GM18499 (cell line): ENCODE measurements around the gene ASTL.

Source experiments
- ATAC-seq: cut with Tn5 transposase; IDR thresholded peaks from one replicate; pipeline ENCODE4 v1.9.1; 2021; ENCODE audit warnings: moderate number of reproducible peaks; ENCODE audit not compliant: insufficient read depth, unreplicated experiment

ASTL gene

GRCh38 chr2:96131813-96132745 lies 6.2 kb downstream of the ASTL start:
- no peak for ATAC-seq

DNA sequence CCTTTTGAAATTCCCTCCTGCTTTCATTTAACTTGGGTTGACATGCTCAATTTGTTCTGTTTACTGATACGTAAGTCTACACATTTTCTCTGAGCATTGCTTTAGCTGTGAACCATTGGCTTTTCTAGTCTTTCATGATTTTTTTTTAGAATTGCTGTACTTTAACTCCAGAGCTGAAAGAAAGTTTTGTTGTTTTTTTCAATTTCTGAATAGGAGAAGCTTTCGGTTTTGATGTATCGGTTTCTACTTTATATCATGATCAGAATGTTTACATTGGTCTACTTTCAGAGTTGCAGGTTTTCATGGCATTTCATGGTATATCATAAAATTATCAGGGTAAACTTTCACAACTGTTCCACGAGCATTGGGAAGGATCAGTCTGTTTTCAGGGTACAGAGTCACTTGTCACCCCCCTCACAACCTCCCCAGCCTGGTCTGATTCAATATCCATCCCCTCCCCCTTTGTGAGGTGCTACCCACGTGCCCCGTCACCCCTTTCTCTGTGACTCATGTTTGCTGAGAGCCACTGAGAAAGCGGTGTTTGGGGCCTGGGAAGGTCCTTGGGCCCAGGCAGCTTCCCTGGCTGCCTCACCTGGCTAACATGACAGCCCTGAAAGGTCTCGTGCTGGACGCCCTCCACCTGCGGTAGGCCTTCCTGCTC lies 7.0 kb downstream of the ASTL start:
- no peak for ATAC-seq

DNA sequence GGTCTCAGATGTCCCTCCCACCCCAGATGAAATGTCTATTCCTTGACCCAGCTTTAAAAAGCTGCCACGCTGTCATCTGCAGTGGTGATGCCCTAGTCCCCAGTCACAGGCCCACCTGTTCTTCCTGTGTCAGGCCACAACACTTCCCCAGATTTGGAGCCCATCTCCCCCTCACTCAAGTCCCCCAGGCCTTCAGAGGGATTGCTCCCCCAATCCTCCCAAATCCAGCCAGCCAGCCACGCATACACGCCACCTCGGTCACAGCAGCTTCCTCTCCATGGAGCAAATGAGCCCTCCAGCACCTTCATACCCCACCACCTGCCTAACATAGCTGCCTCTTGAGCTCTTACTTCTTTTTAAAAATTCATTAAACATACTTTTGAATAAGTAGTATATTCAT lies 7.8 kb downstream of the ASTL start:
- ATAC-seq = no peak

DNA sequence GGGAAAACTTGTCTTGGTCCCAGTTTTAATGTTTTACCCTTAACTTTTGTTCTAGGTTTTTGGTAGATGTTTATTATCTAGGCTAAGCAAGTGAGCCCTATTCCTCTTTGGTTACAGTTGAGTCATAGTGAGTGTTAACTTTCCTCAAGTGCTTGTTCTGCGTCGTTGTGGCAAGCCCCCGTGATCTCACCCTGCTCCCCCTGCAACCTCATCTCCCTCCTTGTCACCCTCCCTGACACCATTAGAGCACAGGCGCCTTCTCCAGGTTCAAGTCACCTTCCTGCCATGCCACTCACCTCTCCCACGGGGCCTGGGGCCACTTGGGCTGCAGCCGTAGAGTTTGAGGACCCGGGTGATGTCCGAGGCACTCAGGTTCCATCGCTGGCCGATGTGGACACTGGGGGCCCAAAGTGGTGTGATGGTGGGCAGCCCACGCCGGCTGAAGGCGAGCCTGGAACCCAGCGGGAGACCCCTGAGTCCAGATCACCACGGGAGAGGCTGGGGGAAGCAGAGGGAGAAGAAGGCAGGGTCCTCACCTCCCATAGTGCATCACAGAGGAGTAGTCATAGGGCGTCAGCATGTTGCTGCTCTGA lies 8.7 kb downstream of the ASTL start:
- no peak for ATAC-seq

- ATAC-seq = no peak
These were observed 9.8 kb downstream of the ASTL start for GRCh38 chr2:96128456-96128855.

- ATAC-seq = no peak
These were observed 13.7 kb downstream of the ASTL start for GRCh38 chr2:96124406-96125265.

DNA sequence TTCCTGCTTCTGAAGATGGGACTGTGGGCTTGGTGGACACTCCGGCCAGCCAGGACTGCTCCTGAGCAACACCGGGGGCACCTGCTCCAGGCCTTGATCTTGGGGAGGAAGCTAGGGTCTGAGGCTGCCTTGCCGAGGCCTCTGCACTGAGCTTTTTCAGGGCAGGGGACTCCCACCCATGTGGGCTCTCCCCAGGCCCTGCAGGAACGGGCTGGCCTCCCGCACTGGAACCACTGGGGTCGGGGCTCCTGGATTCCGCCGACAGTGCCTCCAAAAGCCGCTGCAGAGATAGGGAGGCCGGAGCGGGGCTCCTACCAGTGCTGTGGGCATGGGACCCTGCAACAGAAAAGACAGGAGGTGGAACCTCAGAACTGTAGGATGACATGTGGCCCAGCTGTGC lies 14.4 kb downstream of the ASTL start:
- ATAC-seq = no peak

GRCh38 chr2:96123290-96123689 lies 15.0 kb downstream of the ASTL start:
- ATAC-seq = no peak

GRCh38 chr2:96122391-96122790 lies 15.9 kb downstream of the ASTL start:
- no peak for ATAC-seq

DNA sequence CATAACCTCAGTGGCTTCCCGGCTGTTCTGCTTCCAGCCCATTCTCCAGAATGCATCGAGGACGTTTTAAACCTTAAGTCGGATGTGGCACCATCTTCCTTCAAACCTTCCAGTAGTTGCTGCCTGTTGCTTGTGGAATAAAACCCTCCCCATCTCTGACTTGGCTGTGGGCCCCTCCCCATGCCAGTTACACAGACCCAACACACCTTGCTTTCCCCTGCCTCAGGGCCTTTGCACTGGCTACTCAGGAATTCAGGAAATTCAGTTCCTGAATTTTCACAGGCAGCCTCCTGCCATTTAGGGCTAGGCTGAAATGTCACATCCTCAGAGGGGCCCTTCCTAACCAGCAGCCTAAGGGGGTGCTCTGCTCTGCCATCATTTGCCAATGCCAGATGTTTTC lies 16.9 kb downstream of the ASTL start:
- no peak for ATAC-seq

DNA sequence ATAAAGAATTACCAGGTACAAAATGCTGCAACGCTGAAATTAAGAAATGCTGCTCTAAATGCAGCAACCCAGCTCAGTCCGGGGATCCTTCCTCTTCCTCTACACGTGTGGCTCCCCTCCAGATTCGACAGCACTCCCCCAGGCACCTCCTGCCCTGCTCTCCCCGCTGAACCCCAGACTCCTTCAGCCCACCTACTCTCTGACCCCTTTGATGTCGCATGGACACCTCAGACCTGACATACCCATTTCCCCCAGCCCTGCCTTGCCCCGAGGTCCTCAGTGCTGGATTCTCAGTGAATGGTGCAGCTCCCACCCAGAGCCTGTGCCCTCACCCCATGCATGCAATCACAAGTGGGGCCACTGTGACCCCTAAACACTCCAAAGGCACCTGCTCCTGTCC lies 17.3 kb downstream of the ASTL start:
- ATAC-seq = no peak

- ATAC-seq = no peak
These were observed 18.1 kb downstream of the ASTL start for GRCh38 chr2:96120091-96120720.

GRCh38 chr2:96119389-96119751 lies 18.9 kb downstream of the ASTL start:
- no peak for ATAC-seq

GRCh38 chr2:96118698-96119388 lies 19.5 kb downstream of the ASTL start:
- ATAC-seq = no peak

DNA sequence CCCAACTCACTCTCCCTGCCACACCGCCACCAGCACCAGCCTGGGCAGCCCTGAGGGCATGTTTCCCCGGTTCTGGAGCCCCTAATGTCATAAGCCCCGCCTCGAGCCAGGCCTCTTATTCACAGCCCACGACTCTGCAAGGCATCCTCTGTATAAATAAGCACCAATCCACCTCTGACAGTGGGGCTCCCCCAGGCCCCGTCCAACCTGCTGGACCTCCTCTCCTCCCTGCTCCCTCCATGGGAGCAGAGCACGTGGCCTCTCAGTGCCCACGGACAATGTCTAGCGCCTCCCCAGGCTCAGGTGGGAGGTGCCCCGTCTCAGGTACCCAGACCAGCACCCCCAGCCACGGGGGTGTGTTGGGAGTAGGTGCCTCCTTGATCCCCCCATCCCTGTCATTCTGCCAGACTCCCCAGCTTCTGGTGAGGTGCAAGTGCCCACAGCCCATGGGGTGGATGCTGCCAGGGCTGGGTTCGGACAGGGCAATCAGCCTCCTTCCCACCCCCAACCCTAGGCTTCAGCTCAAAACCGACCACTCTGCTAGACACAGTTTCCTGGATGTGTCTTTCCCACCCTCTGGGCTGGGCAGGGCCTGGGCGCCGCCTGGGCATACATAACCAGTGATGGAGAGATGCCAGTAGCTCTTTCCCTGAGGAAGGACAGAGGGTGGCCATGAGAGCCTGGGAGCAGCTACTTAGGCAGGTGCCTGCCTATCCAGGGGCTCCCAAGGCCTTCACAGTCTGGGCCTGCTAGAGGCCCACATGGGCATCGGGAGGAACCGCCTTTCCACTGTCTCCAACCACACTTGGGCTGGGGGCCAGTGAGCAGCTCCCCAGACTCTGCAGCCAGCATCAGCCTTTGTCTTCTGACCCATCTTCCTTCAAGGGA lies 20.4 kb downstream of the ASTL start:
- ATAC-seq = no peak

- ATAC-seq = no peak
These were observed 21.3 kb downstream of the ASTL start for GRCh38 chr2:96116879-96117533.

GRCh38 chr2:96116424-96116878 lies 21.9 kb downstream of the ASTL start, which contains the start of gene ADRA2B:
TSS of gene ADRA2B (minus strand) at chr2:96116571. CDS start at chr2:96116149, 422 bp downstream.
- ATAC-seq = no peak
